ENCODE data around the gene ABHD6. TPM values are rescaled to one million over a fixed set of nuclear protein-coding genes. Genes with fewer than 3 reads are reported as not detected.

Gene ABHD6
- total and polyA plus RNA-seq, 2 donors (not counting 3 experiments of a cell fraction or from before 2014, with no cell fraction given) = 5.8 to 7.5 TPM

DNA sequence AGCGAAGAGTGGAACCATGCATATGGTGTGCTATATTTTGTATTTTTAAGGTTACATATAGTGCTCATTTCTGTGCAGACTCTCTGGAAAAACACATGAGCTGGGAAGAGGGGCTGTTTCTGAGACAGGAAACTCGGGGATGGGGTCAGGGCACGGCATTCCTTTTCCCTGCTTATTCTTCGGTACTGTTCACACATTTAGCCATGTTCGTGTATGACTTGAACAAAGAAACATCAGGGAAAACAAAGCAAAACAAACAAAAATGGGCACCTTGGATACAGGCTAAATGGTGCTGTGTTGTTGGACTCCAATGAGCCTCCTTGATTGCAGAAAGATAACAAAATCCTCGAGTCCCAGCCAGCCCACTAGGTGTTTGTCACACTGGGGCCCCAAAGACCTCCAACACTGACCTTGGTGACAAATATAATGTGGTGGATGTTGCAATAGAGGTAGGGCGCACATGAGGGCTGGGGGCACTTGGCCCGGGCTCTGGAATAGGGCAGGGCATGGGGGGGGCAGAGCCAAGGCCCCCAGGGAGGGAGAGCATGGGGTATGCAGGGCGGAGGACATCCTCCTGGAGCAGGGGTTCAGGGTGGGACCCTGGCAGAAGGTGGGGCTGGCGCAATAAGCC is 46.1 kb upstream of the ABHD6 start:
- no TSS peak for BruUV-seq (replicated peaks)
- no peaks in the 10 kb centered on the region for H3K4me1 ChIP-seq (ENCODE audit: control insufficient read depth, extremely low read depth, insufficient read depth, low read length)
- H3K9me1 ChIP-seq (replicated peaks; ENCODE audit: control insufficient read depth, extremely low read depth, insufficient read depth, low read length) = no peaks in the 10 kb centered on the region
- DNase-seq (ENCODE audit: low read depth, low spot score) (peak; percentile 81), FAIRE-seq (peak; percentile 15)
- intact Hi-C loops (cut with micrococcal nuclease) = no loop called here
- no peak overlapping the region for H3K9ac ChIP-seq (replicated peaks; ENCODE audit: extremely low read depth, insufficient read depth, low read length)
- POLR2A ChIA-PET = no interaction called here
- H3K79me2 ChIP-seq (ENCODE audit: control insufficient read depth, insufficient read depth, low read length) = no peaks in the 10 kb centered on the region
- CTCF ChIA-PET = interaction anchor here (1.1 to 10.8 kb wide), 4 partner anchors 13 to 115 kb away, joined by 3 to 369 read pairs (median 187); partner anchors contain the start of genes HTD2 and RPP14
- no peaks in the 10 kb centered on the region for H4K20me1 ChIP-seq (replicated peaks; ENCODE audit: control insufficient read depth, extremely low read depth, insufficient read depth, low read length)
- dilution Hi-C loops (cut with MboI; ENCODE audit: extremely low pct_ligation_motif_present, low sequenced_read_pairs) = loop anchor here (10.0 kb wide), 1 partner anchor 113 kb away; the partner anchor contains the start of genes HTD2 and RPP14
- no peaks in the 10 kb centered on the region for H3K9me3 ChIP-seq (replicated peaks; ENCODE audit: control insufficient read depth, insufficient read depth, low read length)
- H3K27me3 ChIP-seq (ENCODE audit: control insufficient read depth in 2 of 2, insufficient read depth in 2 of 2, low read length in 2 of 2) = no peaks in the 10 kb centered on the region
- H2AFZ ChIP-seq (ENCODE audit: low read depth, low read length) = no peak overlapping the region
- no peak overlapping the region for H3K4me3 ChIP-seq (replicated peaks in 1 of 3; ENCODE audit: insufficient read depth in 1 of 3, low read depth in 1 of 3, low read length in 3 of 3)
- TF ChIP-seq JUN (IDR thresholded peaks at IDR 0.05; ENCODE audit: borderline replicate concordance, insufficient read depth, insufficient read length, low read depth) (no peak), MYC (IDR thresholded peaks at IDR 0.05; ENCODE audit: low read depth, low read length) (no peak), POLR2A (IDR thresholded peaks at IDR 0.05; ENCODE audit: low read depth, low read length) (no peak), EZH2 (IDR thresholded peaks at IDR 0.05; ENCODE audit: borderline replicate concordance, low read depth, low read length, severe bottlenecking) (no peak), FOS (IDR thresholded peaks at IDR 0.05; ENCODE audit: borderline replicate concordance, insufficient read depth, low read length) (no peak), GATA2 (IDR thresholded peaks at IDR 0.05; ENCODE audit: insufficient read depth, insufficient read length, low read depth, low read length) (no peak), POLR2AphosphoS5 (IDR thresholded peaks at IDR 0.05; ENCODE audit: insufficient read depth, low read depth, low read length) (no peak)
- TF ChIP-seq, protein P1, sequence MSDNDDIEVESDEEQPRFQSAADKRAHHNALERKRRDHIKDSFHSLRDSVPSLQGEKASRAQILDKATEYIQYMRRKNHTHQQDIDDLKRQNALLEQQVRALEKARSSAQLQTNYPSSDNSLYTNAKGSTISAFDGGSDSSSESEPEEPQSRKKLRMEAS (IDR thresholded peaks at IDR 0.05; ENCODE audit: insufficient read depth, insufficient read length) = no peak
- TF ChIP-seq, protein P2, sequence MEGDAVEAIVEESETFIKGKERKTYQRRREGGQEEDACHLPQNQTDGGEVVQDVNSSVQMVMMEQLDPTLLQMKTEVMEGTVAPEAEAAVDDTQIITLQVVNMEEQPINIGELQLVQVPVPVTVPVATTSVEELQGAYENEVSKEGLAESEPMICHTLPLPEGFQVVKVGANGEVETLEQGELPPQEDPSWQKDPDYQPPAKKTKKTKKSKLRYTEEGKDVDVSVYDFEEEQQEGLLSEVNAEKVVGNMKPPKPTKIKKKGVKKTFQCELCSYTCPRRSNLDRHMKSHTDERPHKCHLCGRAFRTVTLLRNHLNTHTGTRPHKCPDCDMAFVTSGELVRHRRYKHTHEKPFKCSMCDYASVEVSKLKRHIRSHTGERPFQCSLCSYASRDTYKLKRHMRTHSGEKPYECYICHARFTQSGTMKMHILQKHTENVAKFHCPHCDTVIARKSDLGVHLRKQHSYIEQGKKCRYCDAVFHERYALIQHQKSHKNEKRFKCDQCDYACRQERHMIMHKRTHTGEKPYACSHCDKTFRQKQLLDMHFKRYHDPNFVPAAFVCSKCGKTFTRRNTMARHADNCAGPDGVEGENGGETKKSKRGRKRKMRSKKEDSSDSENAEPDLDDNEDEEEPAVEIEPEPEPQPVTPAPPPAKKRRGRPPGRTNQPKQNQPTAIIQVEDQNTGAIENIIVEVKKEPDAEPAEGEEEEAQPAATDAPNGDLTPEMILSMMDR (IDR thresholded peaks at IDR 0.05; ENCODE audit: extremely low read depth in 1 of 2, insufficient read depth in 1 of 2, low read depth in 1 of 2, low read length in 2 of 2) = no peak
- H3K4me2 ChIP-seq (ENCODE audit: insufficient read depth, low read length) = no peak overlapping the region
- H3K27ac ChIP-seq (ENCODE audit: insufficient read depth, low read depth, low read length) = no peak overlapping the region
- no peaks in the 10 kb centered on the region for H3K36me3 ChIP-seq (ENCODE audit: control insufficient read depth in 2 of 2, extremely low read depth in 1 of 2, insufficient read depth in 2 of 2, low read length in 2 of 2)
